ENCODE results near the gene CEP57L1. TPM values are rescaled to one million over a fixed set of nuclear protein-coding genes. Genes with fewer than 3 reads are reported as not detected.

Gene CEP57L1
- total and polyA plus RNA-seq, 7 donors: 5.1 to 20.7 (median 6.4) TPM

DNA sequence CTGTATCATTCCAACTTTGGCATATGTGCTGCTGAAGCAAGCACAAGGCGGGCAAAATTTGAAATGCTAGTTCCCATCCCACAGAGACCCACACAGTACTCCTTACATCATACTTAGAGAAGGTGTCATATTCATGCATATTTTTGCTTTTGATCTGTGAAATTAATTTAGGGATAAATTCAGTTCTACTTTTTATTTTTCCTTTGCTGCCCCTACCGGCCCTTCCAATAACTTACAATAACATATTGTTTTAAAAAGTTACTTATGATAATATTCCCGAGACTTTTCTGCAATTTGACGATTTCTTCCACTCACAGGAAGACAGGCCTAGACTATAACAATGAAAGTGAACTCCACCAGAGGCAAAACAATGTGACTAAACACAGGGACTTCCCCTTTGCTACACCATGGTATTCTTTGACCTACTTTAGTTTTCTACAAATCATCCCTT is 35.7 kb upstream of the CEP57L1 start:
- H3K4me1 ChIP-seq: peaks cover 62% of the 10 kb centered on the region
- H3K27ac ChIP-seq: peak overlapping the region; percentile 77
- DNase-seq (no peak), ATAC-seq (peak in 3 of 4 donors; percentile 42 to 54 (median 47))
- TF ChIP-seq, protein P1, sequence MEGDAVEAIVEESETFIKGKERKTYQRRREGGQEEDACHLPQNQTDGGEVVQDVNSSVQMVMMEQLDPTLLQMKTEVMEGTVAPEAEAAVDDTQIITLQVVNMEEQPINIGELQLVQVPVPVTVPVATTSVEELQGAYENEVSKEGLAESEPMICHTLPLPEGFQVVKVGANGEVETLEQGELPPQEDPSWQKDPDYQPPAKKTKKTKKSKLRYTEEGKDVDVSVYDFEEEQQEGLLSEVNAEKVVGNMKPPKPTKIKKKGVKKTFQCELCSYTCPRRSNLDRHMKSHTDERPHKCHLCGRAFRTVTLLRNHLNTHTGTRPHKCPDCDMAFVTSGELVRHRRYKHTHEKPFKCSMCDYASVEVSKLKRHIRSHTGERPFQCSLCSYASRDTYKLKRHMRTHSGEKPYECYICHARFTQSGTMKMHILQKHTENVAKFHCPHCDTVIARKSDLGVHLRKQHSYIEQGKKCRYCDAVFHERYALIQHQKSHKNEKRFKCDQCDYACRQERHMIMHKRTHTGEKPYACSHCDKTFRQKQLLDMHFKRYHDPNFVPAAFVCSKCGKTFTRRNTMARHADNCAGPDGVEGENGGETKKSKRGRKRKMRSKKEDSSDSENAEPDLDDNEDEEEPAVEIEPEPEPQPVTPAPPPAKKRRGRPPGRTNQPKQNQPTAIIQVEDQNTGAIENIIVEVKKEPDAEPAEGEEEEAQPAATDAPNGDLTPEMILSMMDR (IDR thresholded peaks at IDR 0.05): peak; percentile 38
- H3K9me3 ChIP-seq: no peaks in the 10 kb centered on the region
- H3K4me3 ChIP-seq: peak overlapping the region; percentile 41
- H3K27me3 ChIP-seq (ENCODE audit: insufficient read depth in 3 of 3, low read length in 2 of 3): no peaks in the 10 kb centered on the region
- H3K36me3 ChIP-seq (ENCODE audit: insufficient read depth in 1 of 2, low read depth in 1 of 2): peaks cover 0 to 3% of the 10 kb centered on the region in 2 donors
- WGBS, 3 donors: 34 to 37% (median 35%) methylated on average over 4 of the region's 4 CpGs
- intact Hi-C loops (cut with DNase I): loop anchor here (5.0 kb wide), 2 partner anchors 47 to 52 kb away; no protein-coding TSS in a partner anchor

DNA sequence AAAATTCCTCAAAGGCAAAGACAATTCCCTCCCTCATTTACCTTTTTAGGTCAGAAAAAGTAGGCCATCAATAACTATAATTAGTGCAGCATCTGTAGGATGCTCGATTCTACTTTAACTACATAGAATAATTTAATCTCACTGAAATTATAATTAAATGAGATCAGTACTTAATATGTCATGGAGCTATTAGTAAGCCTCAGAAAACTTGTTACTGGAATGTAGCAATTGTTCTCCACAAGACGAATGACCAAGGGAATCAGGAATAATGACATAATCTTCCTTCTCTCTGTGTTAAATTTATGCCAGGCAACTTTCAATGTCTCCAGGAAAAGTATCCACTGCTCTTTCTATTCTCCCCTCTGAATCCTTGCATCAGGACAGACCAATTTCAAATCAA is 34.7 kb upstream of the CEP57L1 start:
- DNase-seq (no peak), ATAC-seq (no peak)
- TF ChIP-seq, protein P1 (IDR thresholded peaks at IDR 0.05): no peak
- H3K36me3 ChIP-seq (ENCODE audit: insufficient read depth in 1 of 2, low read depth in 1 of 2): peaks cover 0 to 3% of the 10 kb centered on the region in 2 donors
- 8 to 17% (median 9%) methylated on average over 2 of the region's 2 CpGs for WGBS, 3 donors
- H3K27ac ChIP-seq: peak overlapping the region; percentile 77
- peak overlapping the region; percentile 41 for H3K4me3 ChIP-seq
- H3K4me1 ChIP-seq: peaks cover 61% of the 10 kb centered on the region
- intact Hi-C loops (cut with DNase I): no loop called here
- no peaks in the 10 kb centered on the region for H3K27me3 ChIP-seq (ENCODE audit: insufficient read depth in 3 of 3, low read length in 2 of 3)
- no peaks in the 10 kb centered on the region for H3K9me3 ChIP-seq

DNA sequence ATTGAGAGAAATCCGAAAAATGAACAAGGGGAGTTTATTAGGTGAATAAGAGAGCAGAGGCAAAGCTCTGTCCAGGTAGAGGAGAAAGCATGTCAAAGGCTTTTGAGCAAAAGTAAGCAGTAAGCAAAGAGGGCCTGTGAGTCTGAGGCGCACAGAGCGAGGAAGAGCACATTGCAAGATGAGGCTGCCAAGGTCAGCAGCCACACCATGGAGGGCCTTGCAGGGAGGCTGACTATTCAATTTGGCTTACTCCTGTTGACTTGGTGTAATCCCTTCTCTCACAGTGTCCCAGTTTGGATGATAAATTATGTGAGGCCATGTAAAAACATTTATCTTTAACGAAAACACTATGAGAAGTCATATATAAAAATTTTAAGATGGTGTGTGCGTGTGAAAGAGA is 33.1 kb upstream of the CEP57L1 start:
- no peaks in the 10 kb centered on the region for H3K27me3 ChIP-seq (ENCODE audit: insufficient read depth in 3 of 3, low read length in 2 of 3)
- ATAC-seq (peak; percentile 39 to 78 (median 71)), DNase-seq (peak in 1 of 2 donors; percentile 56)
- H3K9me3 ChIP-seq: no peaks in the 10 kb centered on the region
- intact Hi-C loops (cut with DNase I): no loop called here
- peak overlapping the region; percentile 77 for H3K27ac ChIP-seq
- TF ChIP-seq, protein P1 (IDR thresholded peaks at IDR 0.05): no peak
- 69 to 85% (median 77%) methylated on average over 5 of the region's 5 CpGs for WGBS, 3 donors
- H3K36me3 ChIP-seq (ENCODE audit: insufficient read depth in 1 of 2, low read depth in 1 of 2): peaks cover 0 to 3% of the 10 kb centered on the region in 2 donors
- no peak overlapping the region for H3K4me3 ChIP-seq
- H3K4me1 ChIP-seq: peaks cover 67% of the 10 kb centered on the region

DNA sequence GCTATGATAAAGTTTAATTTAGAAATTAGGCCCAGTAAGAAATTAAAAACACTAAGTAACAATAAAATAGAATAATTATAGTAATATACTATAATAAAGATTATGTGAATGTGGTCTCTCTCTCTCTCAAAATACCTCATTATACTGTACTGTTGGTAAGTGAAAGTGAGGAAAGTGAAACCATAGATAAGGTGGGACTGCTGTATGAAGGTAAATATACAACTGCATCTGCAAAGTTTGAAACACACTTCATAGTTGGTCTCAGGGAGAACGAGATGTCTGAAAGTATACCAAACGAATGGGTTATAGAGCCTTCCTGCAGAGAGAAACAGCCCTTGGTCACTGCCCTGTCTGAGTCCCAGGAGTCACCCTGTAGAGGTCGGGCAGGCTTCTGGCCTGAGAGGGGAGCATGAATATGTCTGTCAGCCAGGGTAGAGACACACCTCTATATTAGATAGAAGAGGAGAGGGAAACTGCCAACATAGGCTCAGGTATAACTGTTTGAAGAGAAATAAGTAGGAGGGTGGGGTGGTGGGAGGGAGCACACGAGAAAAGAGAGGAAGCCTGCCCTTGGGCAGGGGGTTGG is 32.4 kb upstream of the CEP57L1 start:
- no peaks in the 10 kb centered on the region for H3K9me3 ChIP-seq
- peak overlapping the region; percentile 77 for H3K27ac ChIP-seq
- peaks cover 69% of the 10 kb centered on the region for H3K4me1 ChIP-seq
- 48 to 70% (median 63%) methylated on average over 4 of the region's 4 CpGs for WGBS, 3 donors
- no peaks in the 10 kb centered on the region for H3K27me3 ChIP-seq (ENCODE audit: insufficient read depth in 3 of 3, low read length in 2 of 3)
- H3K4me3 ChIP-seq: peak overlapping the region; percentile 14
- TF ChIP-seq, protein P1 (IDR thresholded peaks at IDR 0.05): no peak
- no peak for DNase-seq
- intact Hi-C loops (cut with DNase I): no loop called here
- no peaks in the 10 kb centered on the region for H3K36me3 ChIP-seq (ENCODE audit: insufficient read depth in 1 of 2, low read depth in 1 of 2)
- peak in 3 of 4 donors; percentile 51 to 56 (median 52) for ATAC-seq

Data from psoas muscle (tissue), 8 donors.